Anterior cingulate cortex (tissue), 58 donors: Measurements from ENCODE around the gene HS3ST3B1.

ENCODE experiments used
- DNase-seq, 58 donors: peaks; one replicate each; lab custom pipeline; 2025; lab: John Stamatoyannopoulos, UW

The HS3ST3B1 gene

GRCh38 chr17:14302431-14303099 is 1.7 kb downstream of the HS3ST3B1 start:
- DNase-seq: peak in 47 of 58 donors; percentile 9 to 65 (median 40)

GRCh38 chr17:14303343-14304221 is 2.7 kb downstream of the HS3ST3B1 start:
- DNase-seq: no peak

GRCh38 chr17:14304222-14304772 is 3.4 kb downstream of the HS3ST3B1 start:
- DNase-seq: no peak

- DNase-seq: no peak
Observed at GRCh38 chr17:14304773-14305517, 4.1 kb downstream of the HS3ST3B1 start.

- no peak for DNase-seq
Observed at GRCh38 chr17:14305785-14306496, 5.1 kb downstream of the HS3ST3B1 start.

GRCh38 chr17:14306596-14306995 is 5.7 kb downstream of the HS3ST3B1 start:
- no peak for DNase-seq

GRCh38 chr17:14307560-14308024 is 6.7 kb downstream of the HS3ST3B1 start:
- no peak for DNase-seq

GRCh38 chr17:14308636-14308964 is 7.7 kb downstream of the HS3ST3B1 start:
- no peak for DNase-seq

- peak in 52 of 58 donors; percentile 12 to 79 (median 56) for DNase-seq
Observed at GRCh38 chr17:14308965-14309879, 8.3 kb downstream of the HS3ST3B1 start.

- no peak for DNase-seq
Observed at GRCh38 chr17:14310101-14310500, 9.2 kb downstream of the HS3ST3B1 start.

GRCh38 chr17:14310605-14311004 is 9.7 kb downstream of the HS3ST3B1 start:
- no peak for DNase-seq

GRCh38 chr17:14311186-14311705 is 10.4 kb downstream of the HS3ST3B1 start:
- DNase-seq: no peak

- no peak for DNase-seq
Observed at GRCh38 chr17:14311981-14312380, 11.1 kb downstream of the HS3ST3B1 start.

GRCh38 chr17:14312522-14312921 is 11.6 kb downstream of the HS3ST3B1 start:
- no peak for DNase-seq

GRCh38 chr17:14316126-14316832 is 15.4 kb downstream of the HS3ST3B1 start:
- DNase-seq: no peak

GRCh38 chr17:14317383-14317782 is 16.5 kb downstream of the HS3ST3B1 start:
- DNase-seq: no peak

- peak in 2 of 58 donors; percentile 3 for DNase-seq
Observed at GRCh38 chr17:14318109-14318917, 17.4 kb downstream of the HS3ST3B1 start.
